GM19043 (cell line): ENCODE data around the gene TRIM23.

ENCODE experiments used
- ATAC-seq: cut with Tn5 transposase; IDR thresholded peaks from one replicate; pipeline ENCODE4 v1.9.1; 2021; ENCODE audit warnings: low read depth; ENCODE audit not compliant: unreplicated experiment

The TRIM23 gene

DNA sequence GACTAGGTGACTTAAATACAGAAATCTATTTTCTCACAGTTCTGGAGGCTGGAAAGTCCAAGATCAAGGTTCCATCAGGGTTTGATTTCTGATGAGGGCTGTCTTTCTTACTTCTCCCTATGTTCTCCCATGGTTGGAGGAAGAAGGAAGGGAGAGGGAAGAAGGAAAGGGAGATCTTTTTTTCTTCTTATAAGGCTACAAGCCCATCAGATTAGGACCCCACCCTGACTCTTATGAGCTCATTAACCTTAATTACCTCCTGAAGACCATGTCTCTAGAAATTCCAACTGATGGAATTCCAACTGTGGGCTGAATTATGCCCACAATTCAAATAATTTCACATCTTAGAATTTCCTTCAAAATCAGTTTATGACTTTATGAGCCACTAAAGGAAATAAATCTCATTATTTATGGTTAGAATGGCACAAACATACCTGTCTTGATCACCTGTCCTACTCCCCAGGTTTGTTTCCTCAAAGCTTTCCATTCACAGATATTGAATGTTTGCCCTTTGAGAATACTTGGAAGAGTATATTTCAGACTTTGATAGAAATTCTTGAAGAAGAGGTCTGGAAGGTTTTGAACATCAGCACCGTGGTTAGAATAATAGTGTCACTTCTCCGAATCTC lies 53.4 kb downstream of the TRIM23 start:
- no peak for ATAC-seq

DNA sequence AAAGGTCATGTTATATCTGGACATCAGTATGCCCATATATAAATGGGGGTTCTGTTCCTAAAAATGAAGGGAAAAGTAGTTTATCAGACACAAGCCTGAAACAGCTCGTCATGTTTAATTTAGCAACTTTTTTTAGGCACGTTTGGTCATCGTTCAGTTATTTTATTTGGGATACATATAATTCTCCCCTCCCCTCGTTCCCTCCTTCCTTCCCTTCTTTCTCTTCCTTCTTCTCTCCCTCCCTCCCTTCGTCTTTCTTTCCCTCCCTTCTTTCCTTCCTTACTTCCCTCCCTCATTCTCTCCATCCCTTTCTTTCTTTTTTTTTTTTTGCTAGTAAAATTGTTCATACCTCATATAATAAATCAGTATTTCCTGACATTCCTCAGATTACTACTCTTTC lies 57.6 kb downstream of the TRIM23 start:
- ATAC-seq: no peak

DNA sequence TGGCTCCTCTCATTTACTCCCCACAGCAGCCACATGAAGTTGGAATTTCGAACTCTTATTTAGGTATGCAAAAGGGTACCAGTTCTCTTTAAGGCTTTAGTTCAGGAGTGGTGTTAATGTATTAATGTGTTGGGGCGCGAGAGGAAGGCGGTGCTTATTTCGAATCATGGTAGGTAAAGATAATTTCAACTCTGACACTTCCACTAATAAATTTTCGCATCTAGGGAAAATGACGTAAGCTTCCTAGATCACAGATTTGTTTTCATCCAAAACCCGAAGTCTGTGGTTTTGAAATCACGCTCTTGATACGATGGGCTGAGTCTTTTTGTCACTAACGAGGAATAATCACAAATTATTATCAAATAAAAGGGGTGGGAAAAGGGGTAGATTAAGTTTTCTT lies 60.4 kb downstream of the TRIM23 start:
- no peak for ATAC-seq

DNA sequence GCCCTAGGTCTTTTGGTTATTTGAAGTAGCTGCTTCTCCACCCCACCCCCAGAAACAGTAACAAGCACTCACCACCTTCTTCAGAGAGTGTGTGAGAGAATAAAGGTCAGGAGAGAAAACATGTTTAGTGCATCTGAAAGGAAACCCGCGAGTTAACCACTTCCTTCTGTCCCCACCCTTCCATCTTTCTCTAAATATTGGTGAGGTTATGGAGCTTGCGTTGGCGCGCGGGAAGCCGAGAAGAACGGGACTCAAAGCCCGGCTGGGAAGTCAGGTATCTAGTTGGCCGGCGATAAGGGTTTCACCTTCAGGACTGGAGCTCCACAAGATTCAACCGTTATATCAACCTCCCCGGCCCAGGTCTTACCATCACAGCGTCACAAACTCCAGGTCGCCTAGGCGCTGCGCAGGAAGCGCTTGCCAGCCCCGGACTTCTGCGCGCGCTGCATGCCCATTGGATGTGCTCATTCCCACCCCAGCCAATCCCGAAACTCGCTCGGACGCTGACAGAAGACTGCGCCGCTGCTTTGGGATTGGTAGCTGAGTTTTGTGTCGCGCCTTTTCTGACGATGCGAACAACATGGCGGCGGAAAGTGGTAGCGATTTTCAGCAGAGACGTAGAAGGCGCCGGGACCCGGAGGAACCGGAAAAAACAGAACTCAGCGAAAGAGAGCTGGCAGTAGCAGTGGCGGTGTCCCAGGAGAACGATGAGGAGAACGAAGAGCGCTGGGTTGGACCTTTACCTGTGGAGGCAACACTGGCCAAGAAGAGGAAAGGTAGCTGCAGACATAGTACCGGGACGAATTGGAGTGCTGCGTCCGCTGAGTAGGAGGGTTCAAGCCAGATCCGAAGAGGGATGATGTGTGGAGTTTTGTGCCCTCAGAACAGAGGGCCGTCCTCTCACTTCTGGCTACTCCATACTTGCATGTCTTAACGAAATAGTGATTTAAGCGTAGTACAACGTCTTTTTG lies 61.1 kb downstream of the TRIM23 start, which contains the start of the genes CENPK and PPWD1:
CENPK (minus strand) TSS at position 438 of the 971 bp plus-strand sequence. CDS start 8,261 bp downstream, outside the sequence.
PPWD1 (plus strand) TSS at position 566 of the 971 bp plus-strand sequence; CDS start at position 581, 15 bp downstream.
- peak; percentile 100 for ATAC-seq

DNA sequence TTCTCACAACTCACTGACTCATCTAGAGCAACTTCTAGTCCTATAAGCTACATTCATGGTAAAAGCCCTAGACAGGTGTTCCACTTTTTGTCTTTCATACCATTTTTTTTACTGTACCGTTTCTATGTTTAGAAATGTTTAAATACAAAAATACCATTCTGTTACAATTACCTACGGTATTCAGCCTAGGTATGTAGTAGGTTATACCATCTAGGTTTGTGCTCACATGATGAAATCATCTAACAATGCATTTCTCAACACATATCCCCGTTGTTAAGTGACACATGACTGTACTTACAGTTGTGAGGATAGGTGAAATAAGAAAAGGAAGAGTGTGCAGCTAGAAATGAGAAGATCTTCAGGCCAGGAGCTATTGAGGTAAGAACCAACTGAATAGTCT lies 67.4 kb downstream of the TRIM23 start:
- no peak for ATAC-seq

DNA sequence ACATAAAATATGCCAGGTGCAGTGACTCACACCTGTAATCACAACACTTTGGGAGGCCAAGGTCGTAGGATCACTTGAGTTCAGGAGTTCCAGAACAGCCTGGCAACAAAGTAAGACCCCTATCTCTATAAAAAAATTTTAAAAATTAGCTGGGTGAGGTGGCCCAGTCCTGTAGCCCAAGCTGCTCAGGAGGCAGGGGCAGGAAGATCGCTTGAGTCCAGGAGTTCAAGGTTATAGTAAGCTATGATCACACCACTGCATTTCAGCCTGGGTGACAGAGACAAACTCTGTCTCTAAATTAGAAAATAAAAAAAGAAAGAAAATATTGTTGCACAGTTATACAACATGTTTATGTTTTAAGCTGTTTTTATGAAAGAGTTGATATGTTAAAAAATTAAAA lies 68.0 kb downstream of the TRIM23 start:
- ATAC-seq: no peak

DNA sequence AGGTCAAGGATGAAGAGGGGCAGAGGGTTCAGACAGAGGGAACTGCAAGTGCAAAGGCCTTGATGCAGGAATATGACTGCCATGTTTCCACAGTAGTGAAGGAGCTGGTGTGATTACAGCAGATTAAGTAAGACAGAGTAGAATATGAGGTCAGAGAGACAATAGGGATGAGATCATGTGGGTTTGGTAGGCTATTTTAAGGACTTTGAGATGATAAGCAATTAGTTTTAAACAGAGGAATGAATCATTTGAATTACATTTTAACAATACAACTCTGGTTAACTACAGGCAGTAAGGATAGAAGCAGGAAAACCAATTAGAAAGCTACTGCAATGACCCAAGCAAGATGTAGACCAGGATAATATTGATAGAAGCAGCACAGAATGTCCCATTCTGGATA lies 68.8 kb downstream of the TRIM23 start:
- ATAC-seq: no peak

DNA sequence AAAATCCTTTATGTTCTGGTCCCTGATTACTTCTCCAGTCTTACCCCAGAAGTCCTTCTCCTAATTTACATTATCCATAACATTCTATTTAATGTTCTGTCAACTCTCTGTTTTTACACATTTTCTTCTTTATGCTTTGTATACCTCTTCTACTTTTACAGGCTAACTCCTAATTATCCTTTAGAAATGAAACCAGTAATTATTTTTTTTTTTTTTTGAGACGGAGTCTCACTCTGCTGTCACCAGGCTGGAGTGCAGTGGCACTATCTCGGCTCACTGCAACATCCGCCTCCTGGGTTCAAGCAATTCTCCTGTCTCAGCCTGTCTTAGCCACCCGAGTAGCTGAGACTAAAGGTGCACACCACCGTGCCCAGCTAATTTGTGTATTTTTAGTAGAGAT lies 70.2 kb downstream of the TRIM23 start:
- no peak for ATAC-seq

DNA sequence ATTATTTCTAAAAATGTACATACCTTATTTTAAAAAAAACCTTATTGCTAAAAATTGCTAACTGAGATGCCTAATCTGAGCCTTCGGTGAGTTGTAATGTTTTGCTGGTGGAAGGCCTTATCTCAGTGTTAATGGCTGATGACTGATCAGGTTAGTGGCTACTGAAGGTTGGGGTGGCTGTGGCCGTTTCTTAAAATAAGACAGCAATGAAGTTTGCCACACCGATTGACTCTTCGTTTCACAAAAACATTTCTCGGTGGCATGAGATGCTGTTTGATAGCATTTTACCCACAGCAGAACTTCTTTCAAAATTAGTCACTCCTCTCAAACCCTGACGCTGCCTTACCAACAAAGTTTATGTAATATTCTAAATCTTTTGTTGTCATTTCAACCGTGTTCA lies 75.9 kb downstream of the TRIM23 start:
- no peak for ATAC-seq

DNA sequence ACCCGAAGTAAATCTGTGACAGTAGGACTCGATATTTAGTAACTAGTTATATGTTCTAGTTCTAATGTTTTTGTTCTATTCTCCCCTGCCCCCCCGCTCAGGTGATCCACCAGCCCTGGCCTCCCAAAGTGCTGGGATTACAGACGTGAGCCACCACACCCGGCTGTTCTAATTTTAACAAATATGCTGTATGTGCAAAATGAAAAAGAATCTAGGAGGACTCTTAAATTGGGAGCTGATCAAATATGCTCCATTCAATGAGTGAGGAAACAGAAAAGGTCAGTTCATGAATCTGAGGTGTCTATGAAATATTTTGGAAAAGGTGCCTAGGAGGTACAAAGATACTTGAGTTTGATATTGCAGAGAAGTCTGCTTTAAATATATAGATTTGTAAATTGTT lies 78.0 kb downstream of the TRIM23 start:
- no peak for ATAC-seq

DNA sequence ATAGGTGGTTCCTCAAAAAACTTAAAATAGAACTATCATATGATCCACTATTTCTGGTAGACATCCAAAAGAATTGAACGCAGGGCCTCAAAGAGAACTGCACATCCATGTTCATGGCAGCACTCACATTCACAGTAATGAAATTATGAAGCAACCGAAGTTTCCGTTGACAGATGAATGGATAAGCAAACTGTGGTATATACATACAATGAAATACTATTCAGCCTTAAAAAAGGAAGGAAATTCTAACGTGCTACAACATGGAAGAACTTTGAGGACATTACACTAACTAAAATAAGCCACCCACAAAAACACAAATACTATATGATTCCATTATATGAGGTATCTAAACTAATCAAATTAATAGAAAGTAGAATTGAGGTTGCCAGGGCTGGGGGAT lies 79.7 kb downstream of the TRIM23 start:
- ATAC-seq: no peak

DNA sequence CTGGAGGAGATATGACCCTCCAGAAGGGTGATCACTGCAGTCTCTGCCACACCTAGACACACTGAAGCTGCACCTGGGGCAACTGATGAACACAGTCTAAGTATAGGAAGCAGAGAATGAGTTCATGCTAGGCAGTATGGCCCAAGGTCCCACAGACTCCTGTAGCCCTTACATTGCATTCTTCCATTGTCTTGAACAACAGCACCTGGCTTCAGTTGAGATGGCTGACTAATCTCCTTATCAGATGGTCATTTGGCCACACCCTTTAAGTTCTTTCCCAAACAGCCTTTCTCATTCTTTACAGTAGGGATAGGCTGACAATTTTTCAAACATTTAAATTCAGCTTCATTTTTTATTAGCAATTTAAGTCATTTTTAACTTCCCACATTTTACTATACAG lies 84.3 kb downstream of the TRIM23 start:
- ATAC-seq: no peak
